Esophagus squamous epithelium (tissue), 5 donors: Measurements from ENCODE around the gene JAML. TPM values are rescaled to one million over a fixed set of nuclear protein-coding genes. Genes with fewer than 3 reads are reported as not detected.

Source experiments
- DNase-seq: peaks from one replicate; lab custom pipeline; 2025; lab: John Stamatoyannopoulos, UW
- H3K27ac ChIP-seq, 4 donors: fragments of 200-600 bp; sonication (generic); one replicate each; pipeline ENCODE4 v1.5.1; 2016 to 2019; ENCODE audit warnings: mild to moderate bottlenecking in 1 of 4
- H3K27me3 ChIP-seq, 4 donors: fragments of 200-600 bp; sonication (generic); 1 replicate in 3 of 4; 2 replicates in 1 of 4; pipeline versions ENCODE4 v1.5.1 to v1.6.0; 2017 to 2021; ENCODE audit warnings: antibody characterized with exemption in 1 of 4
- H3K36me3 ChIP-seq, 3 donors: fragments of 200-600 bp; sonication (generic); one replicate each; pipeline ENCODE4 v1.5.1; 2016 to 2019
- H3K4me1 ChIP-seq, 3 donors: fragments of 200-600 bp; sonication (generic); one replicate each; pipeline ENCODE4 v1.5.1; 2017 to 2019
- H3K4me3 ChIP-seq, 4 donors: fragments of 200-600 bp; sonication (generic); 1 replicate in 3 of 4; 2 replicates in 1 of 4; pipeline ENCODE4 v1.5.1; 2016 to 2019; ENCODE audit warnings: mild to moderate bottlenecking in 2 of 4, moderate library complexity in 1 of 4
- H3K9me3 ChIP-seq, 3 donors: fragments of 200-600 bp; sonication (generic); one replicate each; pipeline ENCODE4 v1.5.1; 2016 to 2019
- POLR2A ChIP-seq, 4 donors: fragments of 450-650 bp; IDR thresholded peaks; one replicate each; pipeline ENCODE4 v1.6.1; 2017; ENCODE audit warnings: antibody characterized with exemption in 4 of 4, mild to moderate bottlenecking in 4 of 4, moderate library complexity in 3 of 4
- WGBS, 2 donors: methylation state at CpG; one replicate each; pipeline ENCODE4 v1.1.5; 2018; 5-methylcytosine and 5-hydroxymethylcytosine counted together
- intact Hi-C: fragments of 100-400 bp; cut with DNase I; formaldehyde crosslinking; loops from one replicate; pipeline ENCODE4 v1.15.0; 2022
- total RNA-seq, 4 donors: library from RNA; depleted of rRNA; stranded (reverse); fragments of >200 nt; gene quantifications; one replicate each; pipeline ENCODE4 v1.1.0, GENCODE V29; 2016
- TF ChIP-seq, protein P1 (sequence below), 6 experiments: fragments of 450-650 bp in 4 of 6; fragments of 200-600 bp in 2 of 6; sonication (generic) in 2 of 6; IDR thresholded peaks; one replicate each; pipeline ENCODE4 v1.5.1; 2016 to 2019; ENCODE audit warnings: antibody characterized with exemption in 6 of 6, mild to moderate bottlenecking in 4 of 6, moderate library complexity in 4 of 6
- donor health status: DM: yes; HTN: yes; CAD: no.

JAML gene
- total RNA-seq, 4 donors from 2014 or later: 2.2 to 17.9 (median 9.5) TPM

DNA sequence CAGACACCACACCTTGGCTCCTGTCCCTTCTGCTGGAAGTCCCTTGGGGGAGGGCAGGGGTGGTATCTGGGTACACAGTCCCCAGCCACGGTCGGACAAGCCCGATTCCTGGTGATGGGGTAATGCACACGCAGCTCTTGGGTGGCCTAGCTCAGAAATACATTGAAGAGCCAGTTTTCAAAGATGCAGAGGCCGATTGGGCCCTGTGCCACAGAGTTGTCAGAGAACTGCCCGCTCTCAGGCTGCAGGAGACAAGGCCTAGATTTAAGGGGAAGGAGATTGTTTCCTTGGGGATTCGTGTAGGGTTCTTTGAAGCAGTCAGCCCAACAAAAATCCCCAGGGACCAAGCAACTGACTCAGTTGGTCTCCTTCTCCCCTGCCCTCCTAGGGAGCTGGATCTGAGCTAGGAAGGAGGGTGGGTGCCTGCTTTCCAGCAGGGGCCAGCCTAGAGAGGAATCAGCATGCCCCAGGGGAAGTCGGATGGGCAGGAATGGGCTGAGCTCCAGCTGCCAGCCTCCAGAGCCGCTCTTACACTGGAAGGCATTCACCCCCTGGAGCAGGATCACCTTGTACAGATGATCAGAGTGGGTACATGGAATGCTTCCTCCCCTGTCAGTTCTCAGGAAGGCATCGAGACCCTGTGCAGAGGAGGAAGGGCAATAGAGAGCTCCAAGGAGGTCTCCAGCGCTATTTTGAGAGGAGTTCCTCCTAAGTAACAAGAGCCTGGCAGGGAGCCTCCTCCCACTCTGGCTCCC is 68.9 kb downstream of the JAML start:
- H3K27me3 ChIP-seq: peaks cover 0 to 99% (median 12%) of the 10 kb centered on the region in 4 donors
- intact Hi-C loops: no loop called here
- peaks cover 19 to 48% (median 22%) of the 10 kb centered on the region in 3 donors for H3K4me1 ChIP-seq
- no peak overlapping the region for H3K27ac ChIP-seq
- DNase-seq: no peak
- no peak overlapping the region for H3K4me3 ChIP-seq
- no peaks in the 10 kb centered on the region for H3K9me3 ChIP-seq
- 45 to 51% methylated on average over 7 to 9 of the region's 11 CpGs for WGBS, 2 donors
- H3K36me3 ChIP-seq: no peaks in the 10 kb centered on the region
- TF ChIP-seq, protein P1, sequence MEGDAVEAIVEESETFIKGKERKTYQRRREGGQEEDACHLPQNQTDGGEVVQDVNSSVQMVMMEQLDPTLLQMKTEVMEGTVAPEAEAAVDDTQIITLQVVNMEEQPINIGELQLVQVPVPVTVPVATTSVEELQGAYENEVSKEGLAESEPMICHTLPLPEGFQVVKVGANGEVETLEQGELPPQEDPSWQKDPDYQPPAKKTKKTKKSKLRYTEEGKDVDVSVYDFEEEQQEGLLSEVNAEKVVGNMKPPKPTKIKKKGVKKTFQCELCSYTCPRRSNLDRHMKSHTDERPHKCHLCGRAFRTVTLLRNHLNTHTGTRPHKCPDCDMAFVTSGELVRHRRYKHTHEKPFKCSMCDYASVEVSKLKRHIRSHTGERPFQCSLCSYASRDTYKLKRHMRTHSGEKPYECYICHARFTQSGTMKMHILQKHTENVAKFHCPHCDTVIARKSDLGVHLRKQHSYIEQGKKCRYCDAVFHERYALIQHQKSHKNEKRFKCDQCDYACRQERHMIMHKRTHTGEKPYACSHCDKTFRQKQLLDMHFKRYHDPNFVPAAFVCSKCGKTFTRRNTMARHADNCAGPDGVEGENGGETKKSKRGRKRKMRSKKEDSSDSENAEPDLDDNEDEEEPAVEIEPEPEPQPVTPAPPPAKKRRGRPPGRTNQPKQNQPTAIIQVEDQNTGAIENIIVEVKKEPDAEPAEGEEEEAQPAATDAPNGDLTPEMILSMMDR (IDR thresholded peaks at IDR 0.05): no peak
- no peak for TF ChIP-seq POLR2A (IDR thresholded peaks at IDR 0.05)

DNA sequence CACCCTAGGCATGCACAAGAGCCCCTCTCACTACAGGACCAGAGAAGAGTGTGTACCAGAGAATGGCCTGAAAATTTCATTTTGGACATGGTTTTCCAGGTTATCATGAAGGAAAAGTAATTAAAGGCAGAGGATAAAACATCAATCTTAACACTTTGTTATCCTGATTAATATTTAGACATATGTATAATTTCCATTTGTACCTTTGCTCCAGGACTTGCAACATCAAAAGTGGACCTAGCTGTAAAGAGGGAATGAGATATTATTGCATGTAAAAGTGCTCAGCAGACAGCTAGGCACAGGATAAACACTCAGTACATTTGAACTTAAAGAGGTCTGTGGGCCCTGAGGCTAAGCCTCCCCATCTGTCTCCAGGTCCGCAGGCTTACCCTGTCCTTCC is 70.2 kb downstream of the JAML start:
- H3K4me3 ChIP-seq: no peak overlapping the region
- peaks cover 0 to 93% (median 12%) of the 10 kb centered on the region in 4 donors for H3K27me3 ChIP-seq
- no peak overlapping the region for H3K27ac ChIP-seq
- no peak for DNase-seq
- no peaks in the 10 kb centered on the region for H3K36me3 ChIP-seq
- peaks cover 19 to 52% (median 22%) of the 10 kb centered on the region in 3 donors for H3K4me1 ChIP-seq
- 71 to 100% methylated on average over 1 of the region's 1 CpG for WGBS, 2 donors
- intact Hi-C loops: no loop called here
- TF ChIP-seq, protein P1 (IDR thresholded peaks at IDR 0.05): no peak
- no peak for TF ChIP-seq POLR2A (IDR thresholded peaks at IDR 0.05)
- H3K9me3 ChIP-seq: no peaks in the 10 kb centered on the region

DNA sequence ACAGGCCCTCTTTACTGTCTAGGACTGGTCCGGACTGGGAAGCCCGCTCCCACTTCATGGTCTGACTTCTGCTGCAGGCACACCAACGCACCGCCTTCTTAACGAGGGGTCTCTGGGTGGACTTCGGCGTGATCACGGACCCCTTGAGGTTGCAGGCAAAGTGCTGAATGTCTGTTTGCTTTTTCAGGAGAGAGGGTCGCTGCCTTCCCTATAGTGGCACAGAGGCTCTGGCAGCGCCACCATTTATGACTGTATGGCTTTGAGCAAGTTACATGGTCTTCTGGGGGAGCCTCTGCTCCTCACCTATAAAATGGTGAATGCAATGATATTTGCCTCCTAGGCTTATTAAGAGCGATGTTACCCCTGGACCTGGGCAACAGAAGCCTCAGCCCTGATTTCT is 70.8 kb downstream of the JAML start:
- intact Hi-C loops: no loop called here
- Histone ChIP-seq H3K27me3 (peaks cover 0 to 90% (median 12%) of the 10 kb centered on the region in 4 donors), H3K4me3 (no peak overlapping the region), H3K9me3 (no peaks in the 10 kb centered on the region), H3K36me3 (no peaks in the 10 kb centered on the region), H3K4me1 (peaks cover 19 to 58% (median 22%) of the 10 kb centered on the region in 3 donors), H3K27ac (no peak overlapping the region)
- no peak for DNase-seq
- 93 to 98% methylated on average over 6 to 8 of the region's 11 CpGs for WGBS, 2 donors
- TF ChIP-seq, protein P1 (IDR thresholded peaks at IDR 0.05): no peak
- no peak for TF ChIP-seq POLR2A (IDR thresholded peaks at IDR 0.05)

DNA sequence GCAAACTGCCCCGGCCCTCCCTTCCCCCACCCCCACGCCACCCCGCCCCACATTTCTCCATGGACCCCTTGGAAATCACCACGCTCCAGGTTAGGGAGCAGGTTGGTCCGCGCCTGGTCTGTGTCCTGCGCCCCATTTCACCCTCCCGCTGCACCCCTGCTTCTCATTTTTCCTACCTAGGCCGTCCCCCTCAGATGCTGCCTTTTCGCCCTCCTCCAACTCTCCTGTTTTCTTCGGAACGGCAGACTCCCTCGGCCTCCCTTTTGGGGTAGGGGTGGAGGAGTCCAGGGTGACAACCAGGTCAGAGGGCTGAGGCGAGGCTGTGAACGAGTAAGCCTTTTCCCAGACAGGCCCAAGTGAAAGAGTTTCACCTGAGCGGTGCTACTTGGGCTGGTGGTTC is 71.3 kb downstream of the JAML start:
- Histone ChIP-seq H3K27ac (no peak overlapping the region), H3K36me3 (no peaks in the 10 kb centered on the region), H3K27me3 (peaks cover 0 to 85% (median 12%) of the 10 kb centered on the region in 4 donors), H3K9me3 (no peaks in the 10 kb centered on the region), H3K4me3 (peak overlapping the region in 3 of 4 donors; percentile 45 to 74 (median 52)), H3K4me1 (peaks cover 19 to 60% (median 22%) of the 10 kb centered on the region in 3 donors)
- DNase-seq: no peak
- TF ChIP-seq POLR2A (IDR thresholded peaks at IDR 0.05): no peak
- TF ChIP-seq, protein P1 (IDR thresholded peaks at IDR 0.05): no peak
- intact Hi-C loops: no loop called here
- 27 to 42% methylated on average over 9 to 10 of the region's 16 CpGs for whole genome bisulfite sequencing, 2 donors
